GM19328 (cell line): Measurements from ENCODE around the gene FNDC1.

Source experiments
- ATAC-seq: cut with Tn5 transposase; IDR thresholded peaks from one replicate; pipeline ENCODE4 v1.9.1; 2021; ENCODE audit warnings: mild to moderate bottlenecking, moderate library complexity; ENCODE audit not compliant: unreplicated experiment

Gene FNDC1

GRCh38 chr6:159203304-159204005 lies 34.3 kb downstream of the FNDC1 start:
- ATAC-seq: no peak

GRCh38 chr6:159204605-159205004 lies 35.4 kb downstream of the FNDC1 start:
- no peak for ATAC-seq

GRCh38 chr6:159212028-159212427 lies 42.8 kb downstream of the FNDC1 start:
- no peak for ATAC-seq

- ATAC-seq: no peak
These were observed 43.5 kb downstream of the FNDC1 start for GRCh38 chr6:159212525-159213280.

GRCh38 chr6:159213405-159213804 lies 44.2 kb downstream of the FNDC1 start:
- no peak for ATAC-seq

GRCh38 chr6:159214281-159214680 lies 45.1 kb downstream of the FNDC1 start:
- no peak for ATAC-seq

- no peak for ATAC-seq
These were observed 48.5 kb downstream of the FNDC1 start for GRCh38 chr6:159217595-159218275.

- ATAC-seq: no peak
These were observed 50.9 kb downstream of the FNDC1 start for GRCh38 chr6:159220093-159220492.

GRCh38 chr6:159221486-159222170 lies 52.4 kb downstream of the FNDC1 start:
- no peak for ATAC-seq

- ATAC-seq: no peak
These were observed 55.3 kb downstream of the FNDC1 start for GRCh38 chr6:159224452-159224851.

GRCh38 chr6:159229651-159230051 lies 60.5 kb downstream of the FNDC1 start:
- no peak for ATAC-seq

GRCh38 chr6:159232106-159232645 lies 63.0 kb downstream of the FNDC1 start:
- ATAC-seq: no peak

GRCh38 chr6:159232751-159233150 lies 63.6 kb downstream of the FNDC1 start:
- ATAC-seq: no peak

- no peak for ATAC-seq
These were observed 64.3 kb downstream of the FNDC1 start for GRCh38 chr6:159233365-159234101.

- no peak for ATAC-seq
These were observed 64.9 kb downstream of the FNDC1 start for GRCh38 chr6:159234102-159234553.

GRCh38 chr6:159238920-159239558 lies 69.8 kb downstream of the FNDC1 start:
- ATAC-seq: no peak

GRCh38 chr6:159249128-159249527 lies 79.9 kb downstream of the FNDC1 start:
- no peak for ATAC-seq

- no peak for ATAC-seq
These were observed 80.6 kb downstream of the FNDC1 start for GRCh38 chr6:159249752-159250151.

GRCh38 chr6:159250633-159251032 lies 81.4 kb downstream of the FNDC1 start:
- no peak for ATAC-seq
